Measurements from ENCODE around the gene SCG5. TPM values are rescaled to one million over a fixed set of nuclear protein-coding genes. Genes with fewer than 3 reads are reported as not detected.

The SCG5 gene
- total and polyA plus RNA-seq, 7 donors, result 0.15 to 0.86 (median 0.36) TPM; not detected in 3

DNA sequence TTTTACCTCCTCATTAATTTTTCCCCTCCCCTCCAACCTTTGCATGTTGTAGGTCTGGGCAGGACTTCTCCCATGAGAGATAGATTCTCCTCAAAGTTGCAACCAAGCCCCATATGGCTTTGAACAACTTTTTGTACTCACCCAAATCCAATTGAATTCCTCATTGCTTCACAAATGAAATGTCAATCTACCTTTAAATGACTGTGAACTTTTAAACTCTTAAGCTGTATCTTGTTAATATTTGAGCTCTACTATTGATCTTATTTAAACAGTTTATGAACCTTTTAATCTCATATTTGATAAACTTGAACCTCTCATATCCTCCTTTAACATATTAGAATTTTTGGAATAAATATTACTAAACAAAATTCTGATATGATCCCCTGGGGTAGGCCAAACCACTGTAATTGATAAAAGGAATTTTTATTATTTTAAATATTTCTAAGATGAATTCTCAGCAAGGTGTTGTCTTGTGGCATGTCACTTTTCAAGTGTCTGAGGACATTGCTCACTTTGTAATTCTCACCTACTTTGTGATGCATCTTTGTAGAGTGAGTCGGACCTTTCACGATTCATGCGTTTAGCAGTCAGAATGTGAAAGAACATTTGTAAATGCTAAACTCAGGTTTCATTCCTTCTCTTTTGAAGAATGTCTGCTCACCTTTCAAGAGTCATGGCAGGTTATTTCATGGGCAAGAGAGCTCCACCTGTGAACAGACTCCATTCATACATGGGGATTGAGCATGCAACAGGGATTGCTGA lies 52.9 kb downstream of the SCG5 start:
- no peaks in the 10 kb centered on the region for H3K9me3 ChIP-seq
- intact Hi-C loops (cut with DNase I), result no loop called here
- H3K27ac ChIP-seq, result no peak overlapping the region
- TF ChIP-seq, protein P1, sequence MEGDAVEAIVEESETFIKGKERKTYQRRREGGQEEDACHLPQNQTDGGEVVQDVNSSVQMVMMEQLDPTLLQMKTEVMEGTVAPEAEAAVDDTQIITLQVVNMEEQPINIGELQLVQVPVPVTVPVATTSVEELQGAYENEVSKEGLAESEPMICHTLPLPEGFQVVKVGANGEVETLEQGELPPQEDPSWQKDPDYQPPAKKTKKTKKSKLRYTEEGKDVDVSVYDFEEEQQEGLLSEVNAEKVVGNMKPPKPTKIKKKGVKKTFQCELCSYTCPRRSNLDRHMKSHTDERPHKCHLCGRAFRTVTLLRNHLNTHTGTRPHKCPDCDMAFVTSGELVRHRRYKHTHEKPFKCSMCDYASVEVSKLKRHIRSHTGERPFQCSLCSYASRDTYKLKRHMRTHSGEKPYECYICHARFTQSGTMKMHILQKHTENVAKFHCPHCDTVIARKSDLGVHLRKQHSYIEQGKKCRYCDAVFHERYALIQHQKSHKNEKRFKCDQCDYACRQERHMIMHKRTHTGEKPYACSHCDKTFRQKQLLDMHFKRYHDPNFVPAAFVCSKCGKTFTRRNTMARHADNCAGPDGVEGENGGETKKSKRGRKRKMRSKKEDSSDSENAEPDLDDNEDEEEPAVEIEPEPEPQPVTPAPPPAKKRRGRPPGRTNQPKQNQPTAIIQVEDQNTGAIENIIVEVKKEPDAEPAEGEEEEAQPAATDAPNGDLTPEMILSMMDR (IDR thresholded peaks at IDR 0.05), result no peak
- H3K36me3 ChIP-seq (ENCODE audit: insufficient read depth in 1 of 2, low read depth in 1 of 2), result no peaks in the 10 kb centered on the region
- ATAC-seq (no peak), DNase-seq (no peak)
- H3K4me3 ChIP-seq, result no peak overlapping the region
- H3K27me3 ChIP-seq (ENCODE audit: insufficient read depth in 3 of 3, low read length in 2 of 3), result peaks cover 0 to 2% (median 0%) of the 10 kb centered on the region in 3 donors
- 96 to 97% (median 96%) methylated on average over 3 of the region's 3 CpGs for WGBS, 3 donors
- no peaks in the 10 kb centered on the region for H3K4me1 ChIP-seq

DNA sequence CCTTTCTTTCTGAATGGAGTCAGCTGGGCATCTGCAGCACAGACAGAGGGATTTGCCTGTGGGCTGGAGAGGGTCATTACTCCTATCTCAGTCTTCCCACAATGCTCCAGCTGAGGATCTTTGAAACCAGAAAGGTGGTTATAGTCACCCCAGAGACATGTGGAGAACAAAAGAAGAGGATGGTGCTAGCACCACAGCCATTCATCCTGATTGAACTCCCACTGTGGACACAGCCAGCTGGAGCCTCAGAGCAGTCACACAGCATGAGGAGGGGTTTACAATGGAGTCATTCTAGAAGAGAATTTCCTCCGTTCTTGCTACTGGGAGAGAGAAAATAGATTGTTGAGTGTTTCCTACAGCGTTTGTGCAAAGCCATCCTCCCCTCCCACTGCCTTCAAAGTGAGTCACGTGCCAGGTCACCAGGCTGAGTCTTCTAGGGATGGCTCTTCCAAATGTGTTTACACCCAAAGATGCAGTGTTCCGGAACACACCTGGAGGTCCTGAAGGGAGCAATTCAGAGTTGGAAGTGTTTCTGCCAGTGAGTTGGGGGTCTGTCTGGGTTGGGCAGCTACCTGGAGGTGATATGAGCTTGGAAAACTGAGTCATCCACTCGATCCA lies 57.4 kb downstream of the SCG5 start:
- TF ChIP-seq, protein P1 (IDR thresholded peaks at IDR 0.05), result no peak
- no peak for ATAC-seq

DNA sequence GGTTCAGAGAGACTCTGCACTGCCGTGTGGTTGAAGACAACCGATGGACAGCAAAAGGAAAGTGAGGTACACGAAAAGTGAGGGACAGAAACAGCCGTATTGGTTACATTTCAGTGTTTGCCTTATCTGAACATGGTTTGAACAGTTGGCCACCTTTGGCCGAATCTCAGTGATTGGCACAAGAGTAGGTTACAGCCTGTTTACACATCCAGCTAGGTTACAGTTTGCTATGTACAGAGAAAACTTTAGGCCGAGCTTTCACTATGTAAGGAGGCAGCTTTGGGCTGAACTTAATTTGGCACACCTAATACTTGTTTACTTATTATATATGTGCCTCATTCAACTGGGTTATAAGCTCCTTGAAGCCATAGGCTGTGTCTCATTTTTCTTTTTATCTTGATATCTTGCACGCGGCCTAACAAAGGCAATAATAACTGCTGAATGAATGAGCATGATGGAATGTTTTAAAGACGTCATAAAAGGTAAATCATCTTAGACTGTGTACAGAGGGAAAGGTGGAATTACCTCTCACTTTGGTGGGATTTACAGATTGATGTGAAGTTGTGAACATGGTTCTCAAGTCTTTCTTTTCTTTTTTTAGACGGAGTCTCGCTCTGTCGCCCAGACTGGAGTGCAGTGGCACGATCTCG lies 59.1 kb downstream of the SCG5 start:
- ATAC-seq (no peak), DNase-seq (no peak)
- TF ChIP-seq, protein P1 (IDR thresholded peaks at IDR 0.05), result no peak
- no peaks in the 10 kb centered on the region for H3K36me3 ChIP-seq (ENCODE audit: insufficient read depth in 1 of 2, low read depth in 1 of 2)
- intact Hi-C loops (cut with DNase I), result no loop called here
- 83 to 89% (median 86%) methylated on average over 11 to 14 of the region's 14 CpGs for WGBS, 3 donors
- H3K27ac ChIP-seq, result no peak overlapping the region
- no peak overlapping the region for H3K4me3 ChIP-seq
- H3K9me3 ChIP-seq, result no peaks in the 10 kb centered on the region
- no peaks in the 10 kb centered on the region for H3K4me1 ChIP-seq
- H3K27me3 ChIP-seq (ENCODE audit: insufficient read depth in 3 of 3, low read length in 2 of 3), result peaks cover 0 to 5% (median 2%) of the 10 kb centered on the region in 3 donors

More for the DNA sequence above, 57.4 kb downstream of the SCG5 start:
- 77 to 80% (median 78%) methylated on average over 5 of the region's 5 CpGs for WGBS, 3 donors
- no peak for DNase-seq
- Histone ChIP-seq H3K27ac (no peak overlapping the region), H3K4me1 (no peaks in the 10 kb centered on the region), H3K9me3 (no peaks in the 10 kb centered on the region), H3K27me3 (ENCODE audit: insufficient read depth in 3 of 3, low read length in 2 of 3) (peaks cover 0 to 5% (median 2%) of the 10 kb centered on the region in 3 donors), H3K36me3 (ENCODE audit: insufficient read depth in 1 of 2, low read depth in 1 of 2) (no peaks in the 10 kb centered on the region), H3K4me3 (no peak overlapping the region)
- intact Hi-C loops (cut with DNase I), result no loop called here

DNA sequence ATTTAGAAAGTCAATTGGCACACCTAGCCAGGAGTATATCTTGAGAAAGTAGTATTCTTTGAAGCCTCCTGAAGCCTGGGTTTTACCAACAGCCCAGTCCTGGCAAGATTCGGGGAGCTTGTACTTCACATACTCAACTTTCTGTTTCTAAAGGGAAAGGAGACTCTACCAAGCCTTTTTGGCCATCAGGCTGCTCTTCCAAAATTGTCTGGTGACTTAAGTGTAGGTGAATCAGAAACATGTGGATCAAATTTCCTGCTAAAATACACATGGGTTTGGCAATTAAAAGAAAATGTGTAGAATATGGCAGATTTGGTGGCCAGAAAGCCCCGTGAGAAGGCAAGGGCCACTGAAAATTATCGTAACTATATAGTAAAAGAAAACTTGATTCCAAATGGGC lies 60.4 kb downstream of the SCG5 start:
- H3K36me3 ChIP-seq (ENCODE audit: insufficient read depth in 1 of 2, low read depth in 1 of 2), result no peaks in the 10 kb centered on the region
- H3K27ac ChIP-seq, result no peak overlapping the region
- DNase-seq, result no peak
- 58 to 62% (median 59%) methylated on average over 3 of the region's 3 CpGs for WGBS, 3 donors
- ATAC-seq, result no peak
- H3K9me3 ChIP-seq, result no peaks in the 10 kb centered on the region
- intact Hi-C loops (cut with DNase I), result no loop called here
- H3K27me3 ChIP-seq (ENCODE audit: insufficient read depth in 3 of 3, low read length in 2 of 3), result peaks cover 0 to 5% (median 2%) of the 10 kb centered on the region in 3 donors
- TF ChIP-seq, protein P1 (IDR thresholded peaks at IDR 0.05), result no peak
- H3K4me3 ChIP-seq, result no peak overlapping the region
- H3K4me1 ChIP-seq, result no peaks in the 10 kb centered on the region
